ENCODE data around the gene ZNF169. TPM values are rescaled to one million over a fixed set of nuclear protein-coding genes. Genes with fewer than 3 reads are reported as not detected.
"Not testable (repeated sequence)": the region's sequence is repeated elsewhere in the genome, so short reads cannot be mapped to it uniquely, and the experiment has no call there.

ZNF169 gene
- total and polyA plus RNA-seq, 2 of the 8 experiments (the other 6 are each of a cell fraction or from before 2014, with no cell fraction given) = 7.0 to 9.0 TPM

DNA sequence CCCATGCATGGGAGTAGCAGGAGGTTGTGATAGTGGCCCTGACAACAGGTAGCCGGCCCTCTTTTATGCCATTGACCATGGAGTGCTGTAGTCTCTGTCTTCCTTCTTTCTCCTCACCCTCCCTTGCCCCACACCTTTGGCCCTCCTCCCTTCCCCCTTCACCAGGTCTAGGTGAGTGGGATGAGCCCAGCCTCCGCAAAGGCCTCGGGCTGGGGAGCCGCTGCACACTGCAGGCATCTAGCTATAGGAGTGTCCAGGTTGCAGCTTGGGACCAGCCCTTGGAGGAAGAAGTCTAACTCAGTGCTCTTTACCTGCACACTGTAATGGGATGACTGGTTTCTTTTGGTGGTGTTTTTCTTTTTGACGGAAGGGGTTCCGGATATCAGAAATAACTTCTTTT, 81.7 kb downstream of the ZNF169 start:
- H3K9me3 ChIP-seq (ENCODE audit: insufficient read depth in 2 of 2, low read depth in 1 of 2, low read length in 1 of 2); H3K27me3 ChIP-seq (replicated peaks in 1 of 4; ENCODE audit: control insufficient read depth in 3 of 4, extremely low read depth in 1 of 4, insufficient read depth in 3 of 4, low read length in 3 of 4); H2AK5ac ChIP-seq (ENCODE audit: low read depth, low read length); H3K4me3 ChIP-seq (ENCODE audit: extremely low read depth in 1 of 4, insufficient read depth in 2 of 4, low read depth in 3 of 4, low read length in 4 of 4); DNase-seq (ENCODE audit: low read depth in 1 of 2, low spot score in 2 of 2); H3K4me1 ChIP-seq (replicated peaks in 1 of 4; ENCODE audit: control insufficient read depth in 3 of 4, insufficient read depth in 4 of 4, low read length in 3 of 4); H4K5ac ChIP-seq (ENCODE audit: insufficient read length, low read depth, low read length); H2BK5ac ChIP-seq (ENCODE audit: low read depth, low read length); H3K23me2 ChIP-seq (ENCODE audit: low read depth, low read length); H3K14ac ChIP-seq (ENCODE audit: insufficient read length); H4K8ac ChIP-seq (ENCODE audit: extremely low read depth, insufficient read depth, low read length); H2BK15ac ChIP-seq (ENCODE audit: low read length); H2BK12ac ChIP-seq (ENCODE audit: low read depth, low read length); H4K91ac ChIP-seq (replicated peaks; ENCODE audit: insufficient read length, low read length); H2BK120ac ChIP-seq (replicated peaks; ENCODE audit: low read depth, low read length); H2BK20ac ChIP-seq (ENCODE audit: low read length); H3K36me3 ChIP-seq (ENCODE audit: control insufficient read depth in 2 of 4, insufficient read depth in 4 of 4, low read length in 3 of 4); FAIRE-seq; CTCF ChIA-PET (ENCODE audit: partially characterized antibody); H4K20me1 ChIP-seq (replicated peaks in 1 of 2; ENCODE audit: control insufficient read depth in 1 of 2, insufficient read depth in 2 of 2, low read length in 2 of 2); H3K4me2 ChIP-seq (ENCODE audit: insufficient read depth in 1 of 2, low read depth in 2 of 2, low read length in 2 of 2); H3K9ac ChIP-seq (replicated peaks in 1 of 4; ENCODE audit: extremely low read depth in 1 of 4, low read depth in 3 of 4, low read length in 3 of 4); H3K79me1 ChIP-seq (ENCODE audit: low read depth, low read length); H3K56ac ChIP-seq (replicated peaks; ENCODE audit: insufficient read length, low read depth, low read length); H3K23ac ChIP-seq (ENCODE audit: insufficient read length); H2AFZ ChIP-seq (ENCODE audit: low read length); H3K79me2 ChIP-seq (ENCODE audit: control insufficient read depth in 1 of 2, insufficient read depth in 2 of 2, low read length in 2 of 2); H3K27ac ChIP-seq (ENCODE audit: low read depth, low read length); H3K4ac ChIP-seq (replicated peaks; ENCODE audit: insufficient read length, low read depth, low read length); H3K18ac ChIP-seq (ENCODE audit: extremely low read depth, low read length); POLR2A ChIA-PET (ENCODE audit: partially characterized antibody): not testable (repeated sequence)
- 68% methylated on average over 5 of the region's 6 CpGs; no CpG with 5 or more reads in 1 of the 2 experiments for WGBS, 2 experiments (ENCODE audit: extremely low coverage in 1 of 2, insufficient coverage in 1 of 2, insufficient read length in 1 of 2, insufficient replicate concordance in 2 of 2, low coverage in 1 of 2, low lambda C conversion rate in 2 of 2, missing lambda C conversion rate in 1 of 2)

DNA sequence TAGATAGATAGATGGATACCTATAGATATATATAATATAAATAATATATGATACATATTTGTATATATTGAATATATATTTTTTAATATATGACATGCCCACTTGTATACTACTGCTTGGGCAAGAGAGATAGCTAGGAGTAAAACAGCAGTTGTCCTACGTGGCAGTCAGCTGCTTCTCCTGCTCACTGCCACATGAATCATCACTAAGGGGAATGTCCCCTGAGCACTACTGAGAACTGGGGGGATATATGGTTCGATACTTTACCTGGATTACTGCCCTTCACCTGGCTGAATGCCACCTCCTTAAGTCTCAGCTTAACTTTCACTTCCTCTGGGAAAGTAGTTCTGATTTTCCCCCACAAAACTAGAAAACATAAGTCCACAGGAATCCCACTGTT, 82.6 kb downstream of the ZNF169 start:
- H4K20me1 ChIP-seq (replicated peaks in 1 of 2; ENCODE audit: control insufficient read depth in 1 of 2, insufficient read depth in 2 of 2, low read length in 2 of 2); DNase-seq (ENCODE audit: low read depth in 1 of 2, low spot score in 2 of 2); H3K27ac ChIP-seq (ENCODE audit: low read depth, low read length); H3K56ac ChIP-seq (replicated peaks; ENCODE audit: insufficient read length, low read depth, low read length); H3K4ac ChIP-seq (replicated peaks; ENCODE audit: insufficient read length, low read depth, low read length); H3K4me1 ChIP-seq (replicated peaks in 1 of 4; ENCODE audit: control insufficient read depth in 3 of 4, insufficient read depth in 4 of 4, low read length in 3 of 4); CTCF ChIA-PET (ENCODE audit: partially characterized antibody); H2BK20ac ChIP-seq (ENCODE audit: low read length); FAIRE-seq; H3K36me3 ChIP-seq (ENCODE audit: control insufficient read depth in 2 of 4, insufficient read depth in 4 of 4, low read length in 3 of 4); H3K4me3 ChIP-seq (ENCODE audit: extremely low read depth in 1 of 4, insufficient read depth in 2 of 4, low read depth in 3 of 4, low read length in 4 of 4); H2BK12ac ChIP-seq (ENCODE audit: low read depth, low read length); POLR2A ChIA-PET (ENCODE audit: partially characterized antibody); H3K18ac ChIP-seq (ENCODE audit: extremely low read depth, low read length); H3K14ac ChIP-seq (ENCODE audit: insufficient read length); H3K79me2 ChIP-seq (ENCODE audit: control insufficient read depth in 1 of 2, insufficient read depth in 2 of 2, low read length in 2 of 2); H2AK5ac ChIP-seq (ENCODE audit: low read depth, low read length); H4K5ac ChIP-seq (ENCODE audit: insufficient read length, low read depth, low read length); H3K23ac ChIP-seq (ENCODE audit: insufficient read length); H3K23me2 ChIP-seq (ENCODE audit: low read depth, low read length); H3K79me1 ChIP-seq (ENCODE audit: low read depth, low read length); H3K27me3 ChIP-seq (replicated peaks in 1 of 4; ENCODE audit: control insufficient read depth in 3 of 4, extremely low read depth in 1 of 4, insufficient read depth in 3 of 4, low read length in 3 of 4); H3K9ac ChIP-seq (replicated peaks in 1 of 4; ENCODE audit: extremely low read depth in 1 of 4, low read depth in 3 of 4, low read length in 3 of 4); H2BK15ac ChIP-seq (ENCODE audit: low read length); H2BK120ac ChIP-seq (replicated peaks; ENCODE audit: low read depth, low read length); H4K8ac ChIP-seq (ENCODE audit: extremely low read depth, insufficient read depth, low read length); H3K9me3 ChIP-seq (ENCODE audit: insufficient read depth in 2 of 2, low read depth in 1 of 2, low read length in 1 of 2); H2AFZ ChIP-seq (ENCODE audit: low read length); H2BK5ac ChIP-seq (ENCODE audit: low read depth, low read length); H4K91ac ChIP-seq (replicated peaks; ENCODE audit: insufficient read length, low read length); H3K4me2 ChIP-seq (ENCODE audit: insufficient read depth in 1 of 2, low read depth in 2 of 2, low read length in 2 of 2): not testable (repeated sequence)
- 100% methylated on average over 2 of the region's 2 CpGs; no CpG with 5 or more reads in 1 of the 2 experiments for WGBS, 2 experiments (ENCODE audit: extremely low coverage in 1 of 2, insufficient coverage in 1 of 2, insufficient read length in 1 of 2, insufficient replicate concordance in 2 of 2, low coverage in 1 of 2, low lambda C conversion rate in 2 of 2, missing lambda C conversion rate in 1 of 2)

Data from H1 (cell line).